MM.1S (cell line): ENCODE data around the gene ACKR4.
"Not testable (repeated sequence)": the region's sequence is repeated elsewhere in the genome, so short reads cannot be mapped to it uniquely, and the experiment has no call there.

Source experiments
- DNase-seq: peaks from one replicate; pipeline ENCODE4 v3.0.0-alpha.2; 2015
- H2AFZ ChIP-seq: fragments of 300-600 bp; sonication (generic); 2 replicates; pipeline ENCODE4 v1.6.0; 2016; ENCODE audit warnings: antibody characterized with exemption, low read length
- H3F3A ChIP-seq: fragments of 300-600 bp; sonication (generic); 2 replicates; pipeline ENCODE4 v1.6.1; 2016; ENCODE audit warnings: mild to moderate bottlenecking, antibody characterized with exemption, low read length, moderate library complexity, mixed read lengths; ENCODE audit not compliant: insufficient read depth
- H3K27ac ChIP-seq: fragments of 300-600 bp; sonication (generic); 2 replicates; pipeline ENCODE4 v1.5.1; 2016; ENCODE audit warnings: mild to moderate bottlenecking, low read length
- H3K27me3 ChIP-seq: fragments of 300-600 bp; sonication (generic); replicated peaks from 2 replicates; pipeline ENCODE4 v1.6.0; 2016; ENCODE audit warnings: low read length; ENCODE audit not compliant: insufficient read depth
- H3K36me3 ChIP-seq: fragments of 300-600 bp; sonication (generic); replicated peaks from 2 replicates; pipeline ENCODE4 v1.6.1; 2016; ENCODE audit warnings: mild to moderate bottlenecking, low read length, mixed read lengths; ENCODE audit not compliant: insufficient read depth
- H3K4me1 ChIP-seq: fragments of 300-600 bp; sonication (generic); 2 replicates; pipeline ENCODE4 v1.6.1; 2016; ENCODE audit warnings: low read length, mixed read lengths
- H3K4me2 ChIP-seq: fragments of 300-600 bp; sonication (generic); 2 replicates; pipeline ENCODE4 v1.6.0; 2016; ENCODE audit warnings: low read depth, low read length
- H3K4me3 ChIP-seq: fragments of 300-600 bp; sonication (generic); 2 replicates; pipeline ENCODE4 v1.5.1; 2016; ENCODE audit warnings: low read length, mixed read lengths
- H3K79me2 ChIP-seq: fragments of 300-600 bp; sonication (generic); 2 replicates; pipeline ENCODE4 v1.6.1; 2016; ENCODE audit warnings: mixed run types, low read length, mixed read lengths
- H3K9ac ChIP-seq: fragments of 300-600 bp; sonication (generic); 2 replicates; pipeline ENCODE4 v1.6.1; 2016; ENCODE audit warnings: low read length, mixed read lengths
- H3K9me2 ChIP-seq: fragments of 300-600 bp; sonication (generic); replicated peaks from 2 replicates; pipeline ENCODE4 v1.6.1; 2016; ENCODE audit warnings: mild to moderate bottlenecking, low read length, mixed read lengths; ENCODE audit not compliant: insufficient read depth
- H3K9me3 ChIP-seq: fragments of 300-600 bp; sonication (generic); replicated peaks from 2 replicates; pipeline ENCODE4 v1.6.1; 2016; ENCODE audit warnings: mild to moderate bottlenecking, low read length, mixed read lengths; ENCODE audit not compliant: insufficient read depth
- H4K20me1 ChIP-seq: fragments of 300-600 bp; sonication (generic); 2 replicates; pipeline ENCODE4 v1.6.1; 2016; ENCODE audit warnings: mild to moderate bottlenecking, low read length, moderate library complexity, mixed read lengths; ENCODE audit not compliant: insufficient read depth
- CTCF ChIP-seq: fragments of 300-600 bp; sonication (generic); IDR thresholded peaks from 2 replicates; pipeline ENCODE4 v1.5.1; 2016; ENCODE audit warnings: antibody characterized with exemption, low read length, mixed read lengths
- EZH2 ChIP-seq: fragments of 300-600 bp; sonication (generic); optimal IDR thresholded peaks from 2 replicates; pipeline ENCODE3; 2017; ENCODE audit warnings: low read depth, mild to moderate bottlenecking, antibody characterized with exemption, low read length, mixed read lengths
- EZH2phosphoT487 ChIP-seq: fragments of 300-600 bp; sonication (generic); IDR thresholded peaks from 2 replicates; pipeline ENCODE4 v1.6.1; 2018; ENCODE audit warnings: antibody characterized with exemption, low read length

ACKR4 gene

DNA sequence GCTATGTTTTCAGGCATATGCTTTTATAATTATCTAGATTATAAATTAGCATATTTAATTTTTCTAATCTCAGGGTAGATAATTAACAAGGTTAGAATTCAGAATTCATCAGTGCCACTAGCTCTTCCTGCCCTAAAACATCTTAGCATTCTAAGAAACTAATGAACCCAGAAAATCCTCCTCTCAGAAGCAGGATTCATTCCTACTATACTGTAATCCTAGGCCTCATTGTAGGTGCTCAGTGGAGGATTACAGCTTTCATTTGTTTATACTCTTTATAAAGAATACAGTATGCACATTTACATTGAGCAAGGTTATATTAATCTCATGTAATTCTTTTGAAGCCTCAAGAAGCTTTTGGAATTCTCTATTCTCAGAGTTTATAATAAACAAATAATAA, 41.6 kb downstream of the ACKR4 start:
- Histone ChIP-seq H3K27ac (no peak overlapping the region), H4K20me1 (no peaks in the 10 kb centered on the region), H3K4me3 (no peak overlapping the region), H3K4me1 (no peaks in the 10 kb centered on the region), H3K4me2 (no peak overlapping the region), H3K9ac (no peak overlapping the region), H3K36me3 (no peaks in the 10 kb centered on the region), H3K9me3 (no peaks in the 10 kb centered on the region), H3F3A (no peaks in the 10 kb centered on the region), H3K79me2 (no peaks in the 10 kb centered on the region), H3K27me3 (no peaks in the 10 kb centered on the region), H2AFZ (no peak overlapping the region), H3K9me2 (no peaks in the 10 kb centered on the region)
- no peak for DNase-seq
- TF ChIP-seq EZH2phosphoT487: no peak
- no peak for TF ChIP-seq CTCF
- TF ChIP-seq EZH2: no peak

GRCh38 chr3:132641427-132641826, 44.4 kb downstream of the ACKR4 start:
- H3K79me2 ChIP-seq, H3F3A ChIP-seq, DNase-seq, H3K27ac ChIP-seq, H3K4me1 ChIP-seq, H3K4me2 ChIP-seq, H3K27me3 ChIP-seq, H3K9me3 ChIP-seq, H4K20me1 ChIP-seq, H3K9ac ChIP-seq, H3K9me2 ChIP-seq, H3K36me3 ChIP-seq, H2AFZ ChIP-seq, H3K4me3 ChIP-seq: not testable (repeated sequence)

DNA sequence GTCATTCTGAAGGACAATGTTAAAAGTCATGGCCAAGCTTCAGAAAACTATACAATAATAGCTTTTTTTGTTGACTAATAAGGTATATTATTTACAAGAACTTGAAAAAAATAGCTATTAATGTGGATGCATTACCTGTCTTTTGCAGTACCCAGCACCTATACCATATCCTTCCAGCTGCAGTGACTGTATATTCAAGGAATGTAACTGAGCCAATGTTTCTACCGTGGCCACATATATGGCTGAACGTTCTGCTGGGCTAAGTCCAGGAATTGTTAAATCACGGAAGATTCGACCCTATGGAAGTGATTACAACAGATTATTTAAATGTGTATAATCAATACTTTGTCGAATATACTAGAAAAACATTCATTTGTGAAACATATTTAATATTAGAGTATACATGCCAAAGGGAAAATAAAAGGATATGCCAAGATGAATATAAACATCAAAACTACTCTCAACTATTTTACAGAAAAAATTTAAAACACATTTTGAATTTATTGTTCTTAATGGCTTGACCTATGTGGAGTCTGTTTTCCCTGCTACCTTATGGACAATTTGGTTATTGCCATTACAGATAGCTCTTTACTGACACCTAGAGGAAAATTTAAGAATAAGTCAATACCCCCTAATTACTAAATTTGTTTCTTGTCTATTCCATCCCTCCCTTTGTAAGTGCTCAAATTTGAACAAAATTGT, 44.9 kb downstream of the ACKR4 start:
- no peak overlapping the region for H2AFZ ChIP-seq
- DNase-seq: peak; percentile 56
- H3K27ac ChIP-seq: no peak overlapping the region
- H3F3A ChIP-seq: no peaks in the 10 kb centered on the region
- no peak overlapping the region for H3K4me3 ChIP-seq
- H3K36me3 ChIP-seq: no peaks in the 10 kb centered on the region
- TF ChIP-seq CTCF (peak; percentile 66), EZH2 (no peak)
- no peak overlapping the region for H3K9ac ChIP-seq
- H3K4me1 ChIP-seq: no peaks in the 10 kb centered on the region
- H3K4me2 ChIP-seq: no peak overlapping the region
- no peaks in the 10 kb centered on the region for H3K9me2 ChIP-seq
- no peaks in the 10 kb centered on the region for H4K20me1 ChIP-seq
- no peaks in the 10 kb centered on the region for H3K9me3 ChIP-seq
- H3K27me3 ChIP-seq: no peaks in the 10 kb centered on the region
- no peaks in the 10 kb centered on the region for H3K79me2 ChIP-seq

DNA sequence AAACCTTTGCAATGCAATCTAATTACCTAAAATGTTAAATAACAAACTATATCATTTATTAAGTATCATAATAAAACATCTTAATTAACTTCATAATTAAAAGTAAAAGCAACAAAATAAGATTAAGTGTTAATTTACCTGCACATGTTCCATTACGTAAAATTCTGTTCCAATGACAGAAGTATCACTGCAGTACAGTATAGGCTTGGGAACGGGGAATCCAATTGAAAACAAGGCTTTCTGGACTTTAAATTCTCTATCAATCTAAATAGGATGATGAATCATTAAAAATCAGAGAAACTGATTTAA, 45.4 kb downstream of the ACKR4 start:
- TF ChIP-seq EZH2phosphoT487 (no peak), EZH2 (no peak), CTCF (no peak)
- Histone ChIP-seq H3K9ac (no peak overlapping the region), H3K27me3 (no peaks in the 10 kb centered on the region), H3K4me2 (no peak overlapping the region), H3K9me2 (no peaks in the 10 kb centered on the region), H4K20me1 (no peaks in the 10 kb centered on the region), H3K4me1 (no peaks in the 10 kb centered on the region), H3K36me3 (no peaks in the 10 kb centered on the region), H2AFZ (no peak overlapping the region), H3K79me2 (no peaks in the 10 kb centered on the region), H3F3A (no peaks in the 10 kb centered on the region), H3K9me3 (no peaks in the 10 kb centered on the region), H3K27ac (no peak overlapping the region), H3K4me3 (no peak overlapping the region)
- no peak for DNase-seq
